GM10266 (cell line): ENCODE measurements around the gene PRUNE2.

Experiments used
- DNase-seq: peaks from one replicate; pipeline ENCODE4 v3.0.0; 2012; ENCODE audit errors: extremely low spot score
- TF ChIP-seq, protein P1 (sequence below): IDR thresholded peaks from 2 replicates; pipeline ENCODE4 v1.5.1; 2012; ENCODE audit warnings: mild to moderate bottlenecking, low read depth; ENCODE audit not compliant: control insufficient read depth, insufficient read depth; ENCODE audit errors: missing control alignments

The PRUNE2 gene

DNA sequence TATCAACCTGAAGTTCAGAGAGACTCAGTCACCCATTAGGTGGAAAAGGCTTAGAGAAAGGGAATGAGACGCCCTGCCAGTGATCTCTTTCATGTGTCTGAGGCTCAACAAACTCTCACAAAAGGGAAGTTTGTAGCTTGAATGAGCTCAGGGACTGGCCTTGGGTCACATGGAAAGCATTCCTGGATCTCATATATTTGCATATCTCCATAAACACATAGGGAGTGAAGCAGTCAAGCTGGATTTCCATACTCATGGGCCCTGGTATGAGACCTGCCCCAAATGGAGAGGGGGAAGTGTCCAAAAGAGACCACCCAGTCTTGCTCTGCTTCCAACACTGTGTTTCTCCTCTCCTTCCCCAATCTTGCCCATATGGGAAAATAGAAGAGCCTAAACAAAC lies 26.4 kb upstream of the PRUNE2 start:
- DNase-seq: no peak
- TF ChIP-seq, protein P1, sequence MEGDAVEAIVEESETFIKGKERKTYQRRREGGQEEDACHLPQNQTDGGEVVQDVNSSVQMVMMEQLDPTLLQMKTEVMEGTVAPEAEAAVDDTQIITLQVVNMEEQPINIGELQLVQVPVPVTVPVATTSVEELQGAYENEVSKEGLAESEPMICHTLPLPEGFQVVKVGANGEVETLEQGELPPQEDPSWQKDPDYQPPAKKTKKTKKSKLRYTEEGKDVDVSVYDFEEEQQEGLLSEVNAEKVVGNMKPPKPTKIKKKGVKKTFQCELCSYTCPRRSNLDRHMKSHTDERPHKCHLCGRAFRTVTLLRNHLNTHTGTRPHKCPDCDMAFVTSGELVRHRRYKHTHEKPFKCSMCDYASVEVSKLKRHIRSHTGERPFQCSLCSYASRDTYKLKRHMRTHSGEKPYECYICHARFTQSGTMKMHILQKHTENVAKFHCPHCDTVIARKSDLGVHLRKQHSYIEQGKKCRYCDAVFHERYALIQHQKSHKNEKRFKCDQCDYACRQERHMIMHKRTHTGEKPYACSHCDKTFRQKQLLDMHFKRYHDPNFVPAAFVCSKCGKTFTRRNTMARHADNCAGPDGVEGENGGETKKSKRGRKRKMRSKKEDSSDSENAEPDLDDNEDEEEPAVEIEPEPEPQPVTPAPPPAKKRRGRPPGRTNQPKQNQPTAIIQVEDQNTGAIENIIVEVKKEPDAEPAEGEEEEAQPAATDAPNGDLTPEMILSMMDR: no peak

DNA sequence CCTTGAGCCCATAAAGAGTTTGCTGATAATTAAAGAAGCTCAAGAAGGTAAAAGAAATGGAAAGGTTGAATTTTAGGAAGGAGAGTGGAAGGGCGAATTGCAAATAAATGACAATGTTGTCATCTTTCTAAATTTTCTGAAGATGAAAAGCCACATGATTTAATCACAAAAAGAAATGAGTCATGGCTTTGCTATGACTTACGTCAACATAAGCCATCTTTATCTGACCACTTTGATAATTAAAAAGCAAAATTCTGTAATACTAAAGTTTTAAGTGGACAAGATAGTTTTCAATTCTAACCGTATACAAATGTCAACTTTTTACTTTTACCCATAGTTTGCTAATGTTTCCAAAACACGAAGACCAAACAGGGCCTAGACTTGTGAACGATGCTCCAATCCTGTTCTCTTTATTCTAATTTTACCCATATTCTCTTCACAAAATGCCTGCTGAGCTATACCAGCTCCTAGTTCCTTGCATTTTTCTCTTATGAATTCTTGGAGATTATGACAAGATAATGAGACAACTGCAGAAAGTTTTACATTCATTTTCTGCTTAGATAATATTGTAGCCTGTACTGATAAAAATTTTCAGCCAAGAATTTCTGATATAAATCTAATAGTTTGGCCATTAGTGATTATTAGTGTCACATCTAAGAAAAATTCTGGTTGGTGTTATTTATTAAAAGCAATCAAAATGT lies 21.8 kb upstream of the PRUNE2 start:
- no peak for DNase-seq
- TF ChIP-seq, protein P1: no peak

DNA sequence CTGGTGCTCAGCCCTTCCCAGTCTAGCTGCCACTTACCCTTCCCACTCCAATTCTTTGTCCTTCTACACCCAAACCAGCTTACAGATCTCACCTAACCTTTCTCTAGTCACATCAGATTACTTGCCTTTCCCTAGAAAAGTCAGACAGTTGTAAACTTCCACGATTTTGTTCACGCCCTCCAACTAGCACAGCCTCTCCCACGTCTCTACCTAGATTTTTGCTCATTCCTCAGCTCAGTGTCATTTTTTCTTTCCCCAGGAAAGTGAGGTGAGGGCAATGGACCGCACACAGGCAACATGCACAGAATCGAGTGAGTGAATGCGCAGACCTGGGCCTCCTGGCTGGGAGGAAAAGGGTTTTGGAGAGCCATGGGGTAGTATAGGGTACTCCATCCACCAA lies 20.9 kb upstream of the PRUNE2 start:
- TF ChIP-seq, protein P1: no peak
- DNase-seq: no peak

GRCh38 chr9:76926324-76926741 lies 20.4 kb upstream of the PRUNE2 start:
- DNase-seq: no peak
- TF ChIP-seq, protein P1: no peak

GRCh38 chr9:76921165-76921564 lies 15.3 kb upstream of the PRUNE2 start:
- DNase-seq: no peak
- TF ChIP-seq, protein P1: no peak

GRCh38 chr9:76917299-76917698 lies 11.4 kb upstream of the PRUNE2 start:
- DNase-seq: no peak
- TF ChIP-seq, protein P1: no peak

- TF ChIP-seq, protein P1: no peak
- DNase-seq: no peak
Measured at GRCh38 chr9:76916231-76916630, 10.3 kb upstream of the PRUNE2 start.
